ENCODE data around the gene OSBPL3.
A peak's percentile ranks its signal among the peaks of the same experiment; 100 is the strongest.

DNA sequence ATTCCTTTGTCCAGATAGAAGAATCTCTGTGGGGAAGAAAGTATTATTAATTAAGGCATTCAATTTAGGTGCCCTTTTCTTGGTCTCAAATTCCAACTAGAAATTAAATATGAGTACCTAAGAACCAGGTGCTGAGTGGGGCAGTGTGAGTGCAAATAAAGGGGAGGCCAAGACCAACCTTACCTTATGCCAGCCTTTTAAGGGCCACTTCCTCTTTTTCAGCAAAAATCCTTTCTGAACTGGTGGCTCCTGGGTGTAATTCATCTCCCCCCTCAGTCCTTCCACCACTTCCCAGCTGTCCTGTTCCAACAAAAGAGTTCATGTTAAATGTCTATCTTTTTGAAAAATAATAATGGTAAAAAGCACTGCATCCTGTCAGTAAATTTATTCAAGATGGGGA lies 108.2 kb downstream of the OSBPL3 start:
- TF ChIP-seq POLR2A (IDR thresholded peaks at IDR 0.05; ENCODE audit: low read depth, low read length) (no peak), POU2F2 (IDR thresholded peaks at IDR 0.05; ENCODE audit: low read depth, low read length) (no peak), POLR2AphosphoS5 (IDR thresholded peaks at IDR 0.05; ENCODE audit: low read depth, low read length) (no peak), SPI1 (IDR thresholded peaks at IDR 0.05; ENCODE audit: low read depth, low read length) (peak; percentile 97)
